ENCODE measurements around the gene KIF26A.

The KIF26A gene

GRCh38 chr14:104163541-104163940 lies 25.2 kb downstream of the KIF26A start:
- H3K9me3 ChIP-seq (ENCODE audit: insufficient read depth, low read length), result no peaks in the 10 kb centered on the region
- no peaks in the 10 kb centered on the region for H3K9me2 ChIP-seq (replicated peaks; ENCODE audit: insufficient read depth, low read length)
- H4K20me1 ChIP-seq (ENCODE audit: low read depth, low read length), result no peaks in the 10 kb centered on the region
- no peaks in the 10 kb centered on the region for H3K27me3 ChIP-seq (ENCODE audit: low read length)
- no peaks in the 10 kb centered on the region for H3F3A ChIP-seq (ENCODE audit: insufficient read depth)
- H3K79me2 ChIP-seq (ENCODE audit: insufficient read depth, low read length), result no peaks in the 10 kb centered on the region
- TF ChIP-seq CTCF (IDR thresholded peaks at IDR 0.05; ENCODE audit: insufficient read depth, low read length, poor library complexity, severe bottlenecking) (no peak), EZH2phosphoT487 (conservative IDR thresholded peaks at IDR 0.05; ENCODE audit: low read length) (no peak)
- H3K4me2 ChIP-seq (ENCODE audit: low read depth, low read length, poor library complexity, severe bottlenecking), result no peak overlapping the region
- H3K36me3 ChIP-seq (ENCODE audit: low read length), result no peaks in the 10 kb centered on the region
- H3K4me3 ChIP-seq (ENCODE audit: insufficient read depth, low read length, poor library complexity, severe bottlenecking), result no peak overlapping the region
- no peak overlapping the region for H3K27ac ChIP-seq (ENCODE audit: low read depth, low read length)
- no peak overlapping the region for H3K9ac ChIP-seq (ENCODE audit: low read length)
- H2AFZ ChIP-seq (ENCODE audit: low read depth, low read length, severe bottlenecking), result no peak overlapping the region

GRCh38 chr14:104164041-104164440 lies 25.7 kb downstream of the KIF26A start:
- no peaks in the 10 kb centered on the region for H3F3A ChIP-seq (ENCODE audit: insufficient read depth)
- no peak overlapping the region for H3K4me3 ChIP-seq (ENCODE audit: insufficient read depth, low read length, poor library complexity, severe bottlenecking)
- no peak overlapping the region for H3K9ac ChIP-seq (ENCODE audit: low read length)
- H3K9me3 ChIP-seq (ENCODE audit: insufficient read depth, low read length), result no peaks in the 10 kb centered on the region
- no peak overlapping the region for H3K27ac ChIP-seq (ENCODE audit: low read depth, low read length)
- H3K27me3 ChIP-seq (ENCODE audit: low read length), result no peaks in the 10 kb centered on the region
- H2AFZ ChIP-seq (ENCODE audit: low read depth, low read length, severe bottlenecking), result no peak overlapping the region
- no peak overlapping the region for H3K4me2 ChIP-seq (ENCODE audit: low read depth, low read length, poor library complexity, severe bottlenecking)
- no peaks in the 10 kb centered on the region for H4K20me1 ChIP-seq (ENCODE audit: low read depth, low read length)
- no peaks in the 10 kb centered on the region for H3K9me2 ChIP-seq (replicated peaks; ENCODE audit: insufficient read depth, low read length)
- H3K79me2 ChIP-seq (ENCODE audit: insufficient read depth, low read length), result no peaks in the 10 kb centered on the region
- H3K36me3 ChIP-seq (ENCODE audit: low read length), result no peaks in the 10 kb centered on the region
- TF ChIP-seq EZH2phosphoT487 (conservative IDR thresholded peaks at IDR 0.05; ENCODE audit: low read length), result no peak
- TF ChIP-seq CTCF (IDR thresholded peaks at IDR 0.05; ENCODE audit: insufficient read depth, low read length, poor library complexity, severe bottlenecking), result no peak

- Histone ChIP-seq H3K79me2 (ENCODE audit: insufficient read depth, low read length) (no peaks in the 10 kb centered on the region), H3K4me2 (ENCODE audit: low read depth, low read length, poor library complexity, severe bottlenecking) (no peak overlapping the region), H3K9ac (ENCODE audit: low read length) (no peak overlapping the region), H3K9me2 (replicated peaks; ENCODE audit: insufficient read depth, low read length) (no peaks in the 10 kb centered on the region), H3K9me3 (ENCODE audit: insufficient read depth, low read length) (no peaks in the 10 kb centered on the region), H4K20me1 (ENCODE audit: low read depth, low read length) (no peaks in the 10 kb centered on the region), H3K36me3 (ENCODE audit: low read length) (no peaks in the 10 kb centered on the region), H3K27me3 (ENCODE audit: low read length) (no peaks in the 10 kb centered on the region), H2AFZ (ENCODE audit: low read depth, low read length, severe bottlenecking) (no peak overlapping the region), H3K4me3 (ENCODE audit: insufficient read depth, low read length, poor library complexity, severe bottlenecking) (no peak overlapping the region), H3F3A (ENCODE audit: insufficient read depth) (no peaks in the 10 kb centered on the region), H3K27ac (ENCODE audit: low read depth, low read length) (no peak overlapping the region)
- no peak for TF ChIP-seq CTCF (IDR thresholded peaks at IDR 0.05; ENCODE audit: insufficient read depth, low read length, poor library complexity, severe bottlenecking)
- no peak for TF ChIP-seq EZH2phosphoT487 (conservative IDR thresholded peaks at IDR 0.05; ENCODE audit: low read length)
Measured at GRCh38 chr14:104164512-104164911, 26.1 kb downstream of the KIF26A start.
